ENCODE measurements around the gene RNF111. TPM values are rescaled to one million over a fixed set of nuclear protein-coding genes. Genes with fewer than 3 reads are reported as not detected.

Gene RNF111
- total and polyA plus RNA-seq, 9 of the 15 experiments (the other 6 are each of a cell fraction or from before 2014, with no cell fraction given): 7.9 to 26.0 (median 14.4) TPM

GRCh38 chr15:59138243-59138642 lies 150.8 kb downstream of the RNF111 start (continued):
- TF ChIP-seq CEBPZ (IDR thresholded peaks at IDR 0.05; ENCODE audit: borderline replicate concordance, low read depth, low read length): 0 out of 2 replicates have a peak, but pooled peaks have one; percentile 23
- TF ChIP-seq MITF (IDR thresholded peaks at IDR 0.05): peak; percentile 70; the same call in 1 of the 2 replicates
- TF ChIP-seq ZNF263 (CRISPR knock-in tag; IDR thresholded peaks at IDR 0.05; ENCODE audit: borderline replicate concordance): no peak
- TF ChIP-seq NR2C1 (IDR thresholded peaks at IDR 0.05): peak; percentile 33; the same call in 1 of the 2 replicates
- TF ChIP-seq NR2C1 (tag; IDR thresholded peaks at IDR 0.05): peak; percentile 51; the same call in 1 of the 2 replicates
- TF ChIP-seq HMGN3 (IDR thresholded peaks at IDR 0.05; ENCODE audit: borderline replicate concordance, extremely low read depth, insufficient read length, low read depth, low read length): peak; percentile 37
- peak; percentile 65; the same call in 1 of the 2 replicates for TF ChIP-seq KLF16 (IDR thresholded peaks at IDR 0.05)
- peak; percentile 39; the same call in 1 of the 2 replicates for TF ChIP-seq MYBL2 (IDR thresholded peaks at IDR 0.05; ENCODE audit: low read depth)
- no peak for TF ChIP-seq MYBL2 (CRISPR knock-in tag; IDR thresholded peaks at IDR 0.05; ENCODE audit: borderline replicate concordance)
- TF ChIP-seq JUND (IDR thresholded peaks at IDR 0.05; ENCODE audit: borderline replicate concordance, low read depth, low read length): peak; percentile 60
- TF ChIP-seq JUND (tag; IDR thresholded peaks at IDR 0.05; ENCODE audit: borderline replicate concordance, low read depth, low read length): peak; percentile 8; the same call in 1 of the 3 replicates
- no peak for TF ChIP-seq TEAD2 (tag; IDR thresholded peaks at IDR 0.05)
- peak; percentile 30 to 45; a peak in 1 of 4 replicates for TF ChIP-seq MAZ (CRISPR knock-in tag; conservative IDR thresholded peaks at IDR 0.05 in 1 of 2, IDR thresholded peaks at IDR 0.05 in 1 of 2)
- TF ChIP-seq KAT2B (IDR thresholded peaks at IDR 0.05; ENCODE audit: low read depth, low read length): peak; percentile 96
- peak; percentile 83; the same call in 1 of the 2 replicates for TF ChIP-seq ZHX1 (conservative IDR thresholded peaks at IDR 0.05; ENCODE audit: low read length)
- no peak for TF ChIP-seq MEF2A (IDR thresholded peaks at IDR 0.05; ENCODE audit: control insufficient read depth, low read depth, low read length)
- TF ChIP-seq ESRRA (IDR thresholded peaks at IDR 0.05; ENCODE audit: borderline replicate concordance, low read depth): peak; percentile 42; the same call in 1 of the 2 replicates
- TF ChIP-seq TBP (optimal IDR thresholded peaks at IDR 0.05; ENCODE audit: low read depth, low read length): peak; percentile 52

Data from K562 (cell line).